Dermis blood vessel endothelial cell (primary cell): ENCODE measurements around the gene CHN1. TPM values are rescaled to one million over a fixed set of nuclear protein-coding genes. Genes with fewer than 3 reads are reported as not detected.

ENCODE experiments used
- DNase-seq: peaks from one replicate; pipeline ENCODE4 v3.0.0; 2010
- total RNA-seq: library from RNA; depleted of rRNA; stranded (reverse); fragments of >200 nt; gene quantifications from 2 replicates; pipeline ENCODE4 v1.2.3, GENCODE V29; 2014

CHN1 gene
- total RNA-seq, 1 donor from 2014 or later, result 18.5 TPM

DNA sequence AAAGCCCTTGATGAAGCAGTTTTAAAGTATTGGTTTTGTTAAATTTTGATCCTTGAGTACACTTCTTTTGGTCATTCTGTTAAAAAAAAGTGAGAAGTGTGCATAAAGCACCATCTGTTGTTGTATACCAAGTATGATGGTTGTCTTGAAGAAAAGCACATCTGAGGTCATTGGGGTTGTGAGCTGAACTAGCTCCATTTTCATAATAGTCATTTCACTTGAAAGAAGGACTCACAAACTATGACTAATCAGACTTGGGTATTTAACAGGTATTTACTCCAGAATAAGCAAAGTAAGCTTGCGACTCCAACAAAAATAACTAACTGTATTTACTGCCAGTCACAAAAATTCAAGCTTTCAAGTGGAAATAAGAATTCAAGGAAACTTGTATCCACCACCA lies 35.1 kb downstream of the CHN1 start:
- no peak for DNase-seq

DNA sequence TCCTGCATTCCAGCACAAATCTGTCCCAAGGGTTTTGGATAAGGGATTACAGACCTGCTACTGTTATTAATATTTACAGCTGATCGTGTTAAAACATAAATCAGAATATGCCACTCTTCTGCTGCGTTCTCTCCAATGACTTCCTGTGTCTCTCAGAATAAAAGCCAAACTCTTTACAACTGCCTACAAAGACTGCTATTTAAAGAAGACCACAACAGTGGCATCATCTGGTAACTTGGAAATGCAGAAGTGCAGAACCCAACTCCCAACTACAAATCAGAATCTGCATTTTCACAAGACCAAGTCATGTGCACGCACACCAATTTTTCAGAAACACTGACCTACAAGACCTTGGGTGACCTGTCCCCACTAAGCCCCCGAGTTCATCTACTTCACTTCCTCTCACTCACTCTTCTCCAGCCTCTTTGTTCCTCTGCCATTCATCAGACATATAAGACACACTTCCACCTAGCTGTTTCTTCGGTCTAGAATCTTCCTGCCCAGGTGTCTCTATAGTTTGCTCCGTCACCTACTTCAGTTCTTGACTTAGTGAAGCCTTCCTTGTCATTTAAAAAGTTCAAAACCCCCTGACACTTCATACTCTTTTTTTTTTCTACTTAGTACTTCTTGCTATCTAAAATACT lies 36.0 kb downstream of the CHN1 start:
- DNase-seq, result no peak

DNA sequence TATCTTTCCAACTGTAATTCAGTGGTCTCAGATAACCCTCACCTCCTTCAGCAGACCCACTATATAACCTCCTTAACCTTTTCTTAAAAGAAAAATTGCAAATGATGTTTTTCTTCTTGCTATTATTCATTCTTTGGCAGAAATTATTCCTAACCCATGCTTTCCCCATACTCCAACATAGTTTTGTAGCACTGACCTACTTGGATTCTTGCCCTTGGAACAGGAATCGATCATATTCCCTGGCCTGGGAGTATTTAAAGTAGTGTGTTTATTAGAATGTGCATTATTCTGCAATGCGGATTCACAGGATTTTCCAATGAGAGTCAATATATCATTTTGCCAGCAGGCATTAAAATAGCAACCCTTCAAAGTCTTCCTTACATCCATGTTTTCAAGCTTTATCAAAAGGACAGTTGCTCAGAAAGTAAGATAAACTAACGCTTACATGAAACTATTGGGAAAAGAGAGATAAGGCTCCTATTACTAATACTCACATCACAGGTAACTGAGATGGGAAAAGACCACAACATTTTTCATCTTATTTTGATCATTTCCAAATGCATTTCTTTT lies 37.4 kb downstream of the CHN1 start:
- no peak for DNase-seq

GRCh38 chr2:174967086-174967485 lies 38.1 kb downstream of the CHN1 start:
- no peak for DNase-seq

- DNase-seq, result peak; percentile 57
Observed at GRCh38 chr2:174965992-174966744, 39.0 kb downstream of the CHN1 start.

- no peak for DNase-seq
Observed at GRCh38 chr2:174965551-174965950, 39.6 kb downstream of the CHN1 start.

DNA sequence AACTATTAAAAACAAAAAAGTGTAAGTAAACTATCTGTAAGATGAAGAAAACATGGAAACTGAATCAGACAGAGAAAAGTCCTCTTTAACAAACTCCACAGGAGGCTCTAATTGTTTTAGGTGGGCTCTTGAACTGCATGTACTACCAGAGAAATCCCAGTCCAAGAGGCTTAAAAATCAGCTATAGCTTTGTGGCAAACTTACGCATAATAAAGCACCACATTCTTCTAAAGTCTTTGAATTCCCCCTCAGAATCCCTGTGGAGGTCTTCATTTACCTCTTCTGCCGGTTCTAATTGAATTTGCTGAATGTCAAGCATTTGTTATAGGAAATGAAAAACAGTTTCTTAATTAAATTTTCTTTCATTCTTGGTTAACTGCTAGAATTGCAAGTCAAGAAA lies 40.8 kb downstream of the CHN1 start:
- DNase-seq, result no peak

GRCh38 chr2:174963437-174964400 lies 41.5 kb downstream of the CHN1 start:
- no peak for DNase-seq

GRCh38 chr2:174959787-174960186 lies 45.4 kb downstream of the CHN1 start:
- no peak for DNase-seq

DNA sequence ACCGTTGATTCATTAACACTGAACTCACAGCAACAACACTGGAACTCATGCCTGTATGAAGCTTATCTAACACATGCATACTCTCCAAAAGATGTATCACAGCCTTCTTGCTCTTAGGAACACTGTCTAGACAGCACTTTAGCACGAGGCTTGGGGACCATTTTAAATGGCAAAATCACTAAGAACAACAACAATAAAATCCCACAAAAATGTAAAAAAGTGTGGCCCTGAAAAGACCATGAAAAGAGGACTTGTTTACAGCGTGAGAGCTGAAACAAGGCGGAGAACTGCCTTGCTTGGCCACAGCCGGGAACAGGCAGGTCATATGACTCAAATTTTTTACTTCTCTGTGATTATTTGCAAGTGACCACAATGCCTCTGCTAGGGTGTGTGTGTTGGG lies 48.1 kb downstream of the CHN1 start:
- no peak for DNase-seq

- peak; percentile 69 for DNase-seq
Observed at GRCh38 chr2:174952607-174953006, 52.6 kb downstream of the CHN1 start.

DNA sequence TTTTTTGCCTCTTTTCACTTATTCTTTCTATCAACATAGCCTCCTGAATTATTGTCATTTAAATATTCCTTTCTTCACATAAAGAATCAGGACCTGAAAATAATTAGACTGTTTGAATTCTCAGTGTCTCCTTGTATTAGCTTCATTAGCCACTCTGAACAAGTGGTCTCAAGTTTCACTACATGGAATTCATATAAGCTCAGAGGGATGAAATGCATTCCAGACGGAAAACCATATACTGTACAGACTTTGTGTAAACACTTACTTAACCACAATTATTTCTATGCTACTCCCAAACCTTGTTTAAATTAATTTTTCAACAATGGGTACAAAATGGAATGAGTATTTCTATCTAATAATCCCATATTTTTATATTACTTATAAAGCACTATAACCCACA lies 53.4 kb downstream of the CHN1 start:
- DNase-seq, result no peak

DNA sequence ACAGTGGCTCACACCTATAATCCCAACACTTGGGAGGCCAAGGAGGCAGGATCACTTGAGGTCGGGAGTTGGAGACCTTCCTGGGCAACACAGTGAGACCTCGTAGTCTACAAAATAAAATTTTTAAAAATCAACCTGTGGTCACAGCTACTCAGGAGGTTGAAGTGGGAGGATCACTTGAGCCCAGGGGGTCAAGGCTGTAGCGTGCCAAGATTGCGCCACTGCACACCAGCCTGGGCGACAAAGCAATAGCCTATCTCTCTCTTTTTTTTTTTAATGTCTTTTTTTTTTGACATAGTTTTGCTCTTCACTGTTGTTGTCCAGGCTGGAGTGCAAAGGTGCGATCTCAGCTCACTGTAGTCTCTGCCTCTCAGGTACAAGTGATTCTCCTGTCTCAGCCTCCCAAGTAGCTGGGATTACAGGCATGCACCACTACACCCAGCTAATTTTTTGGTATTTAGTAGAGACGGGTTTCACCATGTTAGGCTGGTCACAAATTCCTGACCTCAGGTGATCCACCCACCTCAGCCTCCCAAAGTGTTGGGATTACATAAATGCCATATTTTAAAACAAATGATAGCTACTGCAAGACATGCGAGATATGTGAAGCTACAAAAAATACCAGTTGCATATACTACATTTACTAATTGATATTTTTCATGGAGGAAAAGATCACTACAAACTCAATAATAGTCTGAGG lies 55.0 kb downstream of the CHN1 start:
- DNase-seq, result no peak

DNA sequence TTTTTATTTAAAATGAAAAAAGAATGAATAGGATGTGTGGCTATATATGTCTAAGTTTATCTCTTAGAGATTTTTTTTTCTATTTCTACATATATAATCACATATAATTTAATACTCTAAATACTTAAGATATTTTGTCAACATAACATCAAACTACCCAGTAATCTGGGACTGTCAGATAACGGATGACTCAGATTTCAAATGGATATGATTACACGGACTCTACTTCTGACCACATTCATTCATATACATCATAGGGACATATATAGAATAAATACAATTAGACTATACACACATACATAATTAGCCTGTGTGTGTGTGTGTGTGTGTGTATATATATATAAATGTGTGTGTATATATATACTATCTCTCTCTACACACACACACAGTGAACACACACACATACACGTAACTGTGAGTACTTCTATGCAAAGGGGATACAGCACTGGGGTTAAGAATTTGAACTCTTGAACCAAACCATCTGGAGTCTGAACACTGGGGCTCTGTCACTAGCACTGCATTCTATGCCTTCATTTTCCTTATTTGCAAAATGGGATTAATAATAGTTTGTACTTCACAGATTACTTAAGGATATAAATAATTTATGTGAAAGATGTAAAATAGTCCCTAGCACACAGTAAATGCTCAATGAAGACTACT lies 59.5 kb downstream of the CHN1 start:
- DNase-seq, result no peak

GRCh38 chr2:174939046-174939445 lies 66.1 kb downstream of the CHN1 start:
- DNase-seq, result no peak

DNA sequence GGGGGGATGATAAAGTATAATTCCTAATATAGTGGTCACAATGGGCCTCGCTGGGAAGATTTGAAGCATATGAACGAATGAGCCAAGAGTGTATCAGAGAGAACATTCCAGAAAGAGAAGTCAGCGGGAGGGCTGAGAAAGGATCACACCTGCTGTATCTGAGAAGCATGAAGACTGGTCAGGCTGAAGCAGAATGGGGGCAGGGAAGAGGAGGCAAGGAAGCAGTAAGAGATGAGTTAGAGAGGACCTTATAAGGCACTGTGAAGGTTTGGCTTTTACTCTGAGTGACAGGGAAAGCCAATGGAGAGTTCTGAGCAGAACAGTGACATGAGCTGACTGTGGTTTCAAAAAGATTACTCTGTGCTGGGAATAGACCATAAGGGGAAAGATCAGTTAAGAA lies 73.5 kb downstream of the CHN1 start:
- DNase-seq, result no peak

DNA sequence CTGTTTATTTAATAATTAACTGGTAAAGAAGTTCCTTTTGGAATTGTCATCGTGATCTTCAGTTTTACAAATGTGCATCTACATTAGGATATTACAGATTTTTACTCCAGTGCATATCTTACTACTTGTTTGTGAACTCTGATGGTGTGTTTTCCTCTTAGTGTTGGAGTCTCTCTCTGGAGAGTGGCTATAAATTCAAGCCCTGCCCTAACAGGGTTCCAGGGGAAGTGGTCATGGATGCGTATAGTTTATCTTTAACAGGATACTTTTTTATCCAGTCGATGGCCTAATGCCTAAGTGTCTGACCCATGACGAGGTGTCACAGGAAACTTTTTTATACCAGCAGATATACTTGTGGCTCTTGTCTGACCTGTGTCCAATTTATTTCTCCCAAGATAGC lies 75.4 kb downstream of the CHN1 start:
- DNase-seq, result no peak

- no peak for DNase-seq
Observed at GRCh38 chr2:174925046-174925784, 80.0 kb downstream of the CHN1 start.

DNA sequence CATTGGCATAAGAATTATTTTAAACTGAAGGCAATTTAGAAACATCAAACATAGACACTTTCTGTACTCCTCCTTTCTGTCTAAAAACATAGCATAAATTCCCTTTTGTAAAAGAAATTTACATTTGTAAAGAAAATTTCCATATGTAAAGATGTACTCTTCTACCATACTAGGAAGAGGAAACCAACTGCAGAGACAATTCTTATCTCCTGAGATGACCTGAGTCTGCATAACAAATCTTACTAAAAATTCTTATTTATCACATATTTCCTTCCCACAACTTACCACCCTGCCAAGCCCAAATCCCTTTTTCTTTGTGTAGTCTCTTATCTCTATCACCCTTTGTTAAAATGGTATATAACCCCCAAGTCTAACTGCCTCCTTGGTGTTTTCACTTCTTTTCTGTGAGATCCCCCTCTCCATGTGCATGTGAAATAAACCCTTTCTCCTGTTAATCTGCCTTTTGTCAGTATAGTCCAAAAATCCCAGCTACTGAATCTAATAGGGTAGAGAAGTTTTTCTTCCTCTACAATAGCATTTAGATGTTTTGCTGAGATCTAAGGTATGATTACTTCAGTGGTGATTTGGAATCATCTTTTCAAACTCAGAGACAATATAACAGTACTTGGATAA lies 81.0 kb downstream of the CHN1 start:
- DNase-seq, result no peak

GRCh38 chr2:174919947-174920595 lies 85.1 kb downstream of the CHN1 start:
- peak; percentile 26 for DNase-seq
